H1 (cell line): ENCODE measurements around the gene OTUD1. TPM values are rescaled to one million over a fixed set of nuclear protein-coding genes. Genes with fewer than 3 reads are reported as not detected.

Source experiments
- CTCF ChIA-PET: fragments of 300-600 bp; sonication (Branson Sonifier 250); formaldehyde crosslinking; loops from one replicate; lab custom pipeline; 2021; ENCODE audit not compliant: partially characterized antibody; lab: Charles Lee
- POLR2A ChIA-PET: fragments of 300-600 bp; sonication (Branson Sonifier 250); formaldehyde crosslinking; loops from one replicate; lab custom pipeline; 2021; ENCODE audit warnings: inconsistent platforms; ENCODE audit not compliant: partially characterized antibody; lab: Charles Lee
- DNase-seq, 2 experiments: peaks; one replicate each; pipeline versions ENCODE4 v3.0.0 to v3.0.0-alpha.2; 2010 to 2022; ENCODE audit warnings: low spot score in 2 of 2, low read depth in 1 of 2, mixed read lengths in 1 of 2
- FAIRE-seq: peaks from 2 replicates; lab custom pipeline; 2011; peaks lifted over from hg19 to GRCh38; lab: Jason Lieb, UNC
- H2AFZ ChIP-seq: 2 replicates; pipeline ENCODE4 v1.8.1; 2012; ENCODE audit warnings: low read length, inconsistent platforms
- H2AK5ac ChIP-seq: 2 replicates; pipeline ENCODE4 v1.6.1; 2013; ENCODE audit warnings: low read depth, low read length
- H2BK120ac ChIP-seq: replicated peaks from 2 replicates; pipeline ENCODE3; 2013; ENCODE audit warnings: low read depth, low read length, inconsistent platforms
- H2BK12ac ChIP-seq: 2 replicates; pipeline ENCODE4 v1.6.1; 2013; ENCODE audit warnings: low read depth, low read length
- H2BK15ac ChIP-seq: 2 replicates; pipeline ENCODE4 v1.6.1; 2013; ENCODE audit warnings: low read length
- H2BK20ac ChIP-seq: 2 replicates; pipeline ENCODE4 v1.6.1; 2013; ENCODE audit warnings: low read length
- H2BK5ac ChIP-seq: 2 replicates; pipeline ENCODE4 v1.6.1; 2013; ENCODE audit warnings: low read depth, low read length
- H3K14ac ChIP-seq: 2 replicates; pipeline ENCODE4 v1.6.1; 2013; ENCODE audit warnings: inconsistent platforms; ENCODE audit not compliant: insufficient read length
- H3K18ac ChIP-seq: 2 replicates; pipeline ENCODE4 v1.6.1; 2013; ENCODE audit warnings: low read length; ENCODE audit errors: extremely low read depth
- H3K23ac ChIP-seq: 2 replicates; pipeline ENCODE4 v1.6.1; 2013; ENCODE audit warnings: inconsistent platforms; ENCODE audit not compliant: insufficient read length
- H3K23me2 ChIP-seq: 2 replicates; pipeline ENCODE4 v1.6.1; 2013; ENCODE audit warnings: low read depth, low read length
- H3K27ac ChIP-seq: 2 replicates; pipeline ENCODE4 v1.6.1; 2011; ENCODE audit warnings: low read depth, low read length, inconsistent platforms
- H3K27me3 ChIP-seq, 4 experiments: replicated peaks in 1 of 4; 1 replicate in 1 of 4; 2 replicates in 3 of 4; pipeline versions ENCODE4 v1.6.1 to v1.8.1; 2011 to 2013; ENCODE audit warnings: low read length in 3 of 4, mild to moderate bottlenecking in 3 of 4, inconsistent platforms in 2 of 4, mixed read lengths in 2 of 4, moderate library complexity in 1 of 4; ENCODE audit not compliant: control insufficient read depth in 3 of 4, insufficient read depth in 3 of 4; ENCODE audit errors: extremely low read depth in 1 of 4
- H3K36me3 ChIP-seq, 4 experiments: 2 replicates each; pipeline versions ENCODE4 v1.6.1 to v1.8.1; 2011 to 2013; ENCODE audit warnings: mild to moderate bottlenecking in 4 of 4, low read length in 3 of 4, moderate library complexity in 2 of 4, control low read depth in 1 of 4, inconsistent platforms in 1 of 4; ENCODE audit not compliant: insufficient read depth in 4 of 4, control insufficient read depth in 2 of 4
- H3K4ac ChIP-seq: replicated peaks from 2 replicates; pipeline ENCODE3; 2013; ENCODE audit warnings: low read length, low read depth, mixed read lengths, inconsistent platforms; ENCODE audit not compliant: insufficient read length
- H3K4me1 ChIP-seq, 4 experiments: replicated peaks in 1 of 4; 1 replicate in 1 of 4; 2 replicates in 3 of 4; pipeline versions ENCODE4 v1.6.1 to v1.8.1; 2011 to 2013; ENCODE audit warnings: low read length in 3 of 4, inconsistent platforms in 2 of 4, mixed read lengths in 1 of 4; ENCODE audit not compliant: insufficient read depth in 4 of 4, control insufficient read depth in 3 of 4
- H3K4me2 ChIP-seq, 2 experiments: 2 replicates each; pipeline versions ENCODE4 v1.6.1 to v1.8.1; 2011 to 2013; ENCODE audit warnings: low read depth in 2 of 2, low read length in 2 of 2, control low read depth in 1 of 2, inconsistent platforms in 1 of 2, mild to moderate bottlenecking in 1 of 2; ENCODE audit not compliant: insufficient read depth in 1 of 2
- H3K4me3 ChIP-seq, 4 experiments: fragments of 200-600, 300-600 bp in 1 of 4; sonication (generic), shearing (Covaris generic), sonication (Bioruptor Twin) in 1 of 4; 2 replicates each; pipeline versions ENCODE4 v1.5.1 to v1.8.1; 2011 to 2016; ENCODE audit warnings: low read length in 4 of 4, low read depth in 3 of 4, control low read depth in 2 of 4, inconsistent platforms in 2 of 4, mild to moderate bottlenecking in 2 of 4, mixed read lengths in 1 of 4, moderate library complexity in 1 of 4; ENCODE audit not compliant: insufficient read depth in 2 of 4; ENCODE audit errors: extremely low read depth in 1 of 4
- H3K56ac ChIP-seq: replicated peaks from 2 replicates; pipeline ENCODE3; 2013; ENCODE audit warnings: low read depth, mild to moderate bottlenecking, mixed read lengths, low read length, inconsistent platforms; ENCODE audit not compliant: insufficient read length
- H3K79me1 ChIP-seq: 2 replicates; pipeline ENCODE4 v1.6.1; 2013; ENCODE audit warnings: low read depth, low read length, control low read depth
- H3K79me2 ChIP-seq, 2 experiments: 2 replicates each; pipeline versions ENCODE4 v1.6.1 to v1.8.1; 2012 to 2013; ENCODE audit warnings: low read length in 2 of 2, mild to moderate bottlenecking in 2 of 2, inconsistent platforms in 1 of 2; ENCODE audit not compliant: insufficient read depth in 2 of 2, control insufficient read depth in 1 of 2
- H3K9ac ChIP-seq, 4 experiments: replicated peaks in 1 of 4; 1 replicate in 1 of 4; 2 replicates in 3 of 4; pipeline versions ENCODE4 v1.6.1 to v1.8.1; 2011 to 2013; ENCODE audit warnings: low read depth in 3 of 4, low read length in 3 of 4, control low read depth in 2 of 4, mild to moderate bottlenecking in 2 of 4, moderate library complexity in 2 of 4, inconsistent platforms in 1 of 4; ENCODE audit errors: extremely low read depth in 1 of 4
- H3K9me3 ChIP-seq, 2 experiments: 2 replicates each; pipeline versions ENCODE4 v1.6.1 to v1.8.1; 2012 to 2013; ENCODE audit warnings: mild to moderate bottlenecking in 2 of 2, moderate library complexity in 2 of 2, control low read depth in 1 of 2, inconsistent platforms in 1 of 2, low read depth in 1 of 2, low read length in 1 of 2, mixed read lengths in 1 of 2; ENCODE audit not compliant: insufficient read depth in 2 of 2
- H4K20me1 ChIP-seq, 2 experiments: replicated peaks in 1 of 2; 2 replicates each; pipeline versions ENCODE3 to v1.8.1; 2011 to 2013; ENCODE audit warnings: inconsistent platforms in 2 of 2, low read length in 2 of 2, mild to moderate bottlenecking in 1 of 2; ENCODE audit not compliant: insufficient read depth in 2 of 2, control insufficient read depth in 1 of 2
- H4K5ac ChIP-seq: 2 replicates; pipeline ENCODE4 v1.6.1; 2013; ENCODE audit warnings: low read length, low read depth, mixed read lengths, inconsistent platforms; ENCODE audit not compliant: insufficient read length
- H4K8ac ChIP-seq: 2 replicates; pipeline ENCODE4 v1.8.0; 2013; ENCODE audit warnings: mild to moderate bottlenecking, moderate library complexity, low read length, inconsistent platforms; ENCODE audit not compliant: insufficient read depth; ENCODE audit errors: extremely low read depth
- H4K91ac ChIP-seq: replicated peaks from 2 replicates; pipeline ENCODE3; 2013; ENCODE audit warnings: low read length, mixed read lengths, inconsistent platforms; ENCODE audit not compliant: insufficient read length
- ATF2 ChIP-seq: IDR thresholded peaks from 2 replicates; pipeline ENCODE4 v1.6.1; 2012; ENCODE audit warnings: low read length, inconsistent platforms
- CREB1 ChIP-seq: IDR thresholded peaks from 2 replicates; pipeline ENCODE4 v1.6.1; 2012; ENCODE audit warnings: inconsistent platforms
- GTF2F1 ChIP-seq: IDR thresholded peaks from 2 replicates; pipeline ENCODE4 v1.6.1; 2012; ENCODE audit warnings: low read depth, low read length, improper control_type of control experiment, borderline replicate concordance
- HDAC6 ChIP-seq: IDR thresholded peaks from one replicate; pipeline ENCODE4 v1.7.1; 2012; ENCODE audit warnings: low read depth, mild to moderate bottlenecking, inconsistent platforms, low read length, moderate library complexity
- JUN ChIP-seq: IDR thresholded peaks from 2 replicates; pipeline ENCODE4 v1.6.1; 2011; ENCODE audit warnings: low read depth, mild to moderate bottlenecking, improper control_type of control experiment, low read length
- YY1 ChIP-seq: IDR thresholded peaks from 2 replicates; pipeline ENCODE4 v1.6.1; 2011; ENCODE audit warnings: low read depth, mild to moderate bottlenecking, low read length
- ZNF274 ChIP-seq: IDR thresholded peaks from 2 replicates; pipeline ENCODE4 v1.7.0; 2012; ENCODE audit warnings: low read length, borderline replicate concordance; ENCODE audit errors: extremely low read depth
- WGBS, 2 experiments: shearing (Covaris generic) in 1 of 2; methylation state at CpG; one replicate each; pipeline versions ENCODE4 v1.1.6 to v1.1.7; 2013 to 2015; ENCODE audit warnings: low lambda C conversion rate in 2 of 2, mixed read lengths in 2 of 2, inconsistent platforms in 1 of 2, low coverage in 1 of 2, missing lambda C conversion rate in 1 of 2; ENCODE audit not compliant: insufficient replicate concordance in 2 of 2, insufficient coverage in 1 of 2, insufficient read length in 1 of 2; ENCODE audit errors: extremely low coverage in 1 of 2, missing lambda C conversion rate in 1 of 2; 5-methylcytosine and 5-hydroxymethylcytosine counted together
- polyA plus RNA-seq, 7 experiments: library from polyadenylated mRNA; depleted of rRNA in 3 of 7; stranded (reverse) in 5 of 7; unstranded in 2 of 7; fragments of >200 nt in 5 of 7; fragments of 200-250 nt in 2 of 7; gene quantifications; 1 replicate in 5 of 7; 2 replicates in 1 of 7; 4 replicates in 1 of 7; pipeline versions ENCODE4 v1.2.1 to v1.2.3, GENCODE V29; 2011 to 2013; ENCODE audit warnings: missing spikeins in 2 of 7, mixed read lengths in 2 of 7
- total RNA-seq: library from RNA; stranded (reverse); fragmentation: NEBNext Ultra II Directional; extraction: Animal tissue kit (Norgen Biotek cat#: 25700); gene quantifications from 2 replicates; pipeline ENCODE4 v1.2.1, GENCODE V29; 2021

OTUD1 gene
- total and polyA plus RNA-seq, 2 of the 8 experiments (the other 6 are each of a cell fraction or from before 2014, with no cell fraction given), result 1.3 to 7.1 TPM

- H3K4me2 ChIP-seq, result no peak overlapping the region
Observed at GRCh38 chr10:23399701-23400144, 39.2 kb upstream of the OTUD1 start.

More at GRCh38 chr10:23399701-23400144, 39.2 kb upstream of the OTUD1 start:
- H3K79me2 ChIP-seq, result no peaks in the 10 kb centered on the region
- no peaks in the 10 kb centered on the region for H4K20me1 ChIP-seq
- no peak overlapping the region for H3K56ac ChIP-seq
- H4K91ac ChIP-seq, result no peak overlapping the region
- no peaks in the 10 kb centered on the region for H3K9me3 ChIP-seq
- no peaks in the 10 kb centered on the region for H3K23me2 ChIP-seq
- no peak overlapping the region for H3K4me3 ChIP-seq
- H2AFZ ChIP-seq, result no peak overlapping the region
- no peak overlapping the region for H2AK5ac ChIP-seq
- H3K4ac ChIP-seq, result no peak overlapping the region
- no peak overlapping the region for H2BK12ac ChIP-seq
- H4K5ac ChIP-seq, result no peak overlapping the region
- no peak overlapping the region for H3K27ac ChIP-seq
- no peak overlapping the region for H4K8ac ChIP-seq
- FAIRE-seq, result no peak
- no peaks in the 10 kb centered on the region for H3K79me1 ChIP-seq
- no peak overlapping the region for H2BK5ac ChIP-seq
- no peaks in the 10 kb centered on the region for H3K27me3 ChIP-seq
- ChIA-PET POLR2A (no interaction called here), CTCF (no interaction called here)
- H2BK20ac ChIP-seq, result no peak overlapping the region
- no peaks in the 10 kb centered on the region for H3K4me1 ChIP-seq
- no peaks in the 10 kb centered on the region for H3K36me3 ChIP-seq
- DNase-seq, result no peak
- H2BK15ac ChIP-seq, result no peak overlapping the region
- H3K9ac ChIP-seq, result no peak overlapping the region
- no peak for TF ChIP-seq JUN
- no peak for TF ChIP-seq HDAC6
- no peak for TF ChIP-seq CREB1
- TF ChIP-seq ZNF274, result no peak
- TF ChIP-seq YY1, result no peak
- TF ChIP-seq ATF2, result no peak
- TF ChIP-seq GTF2F1, result no peak
- H2BK120ac ChIP-seq, result no peak overlapping the region
- no peak overlapping the region for H3K18ac ChIP-seq
- WGBS, 2 experiments, result 88% methylated on average over 7 of the region's 7 CpGs; no CpG with 5 or more reads in 1 of the 2 experiments
- H3K23ac ChIP-seq, result no peak overlapping the region
- H3K14ac ChIP-seq, result no peak overlapping the region
